ENCODE results near the gene NIPAL4.
A peak's percentile ranks its signal among the peaks of the same experiment; 100 is the strongest.

NIPAL4 gene

GRCh38 chr5:157468293-157468965 is 8.4 kb downstream of the NIPAL4 start:
- TF ChIP-seq ZNF529 (tag by site-specific recombination; IDR thresholded peaks at IDR 0.05; ENCODE audit: insufficient replicate concordance) (no peak), ZNF639 (tag by site-specific recombination; IDR thresholded peaks at IDR 0.05) (no peak), ZFP3 (tag by site-specific recombination; IDR thresholded peaks at IDR 0.05; ENCODE audit: low read depth) (no peak), KLF16 (tag by site-specific recombination; IDR thresholded peaks at IDR 0.05) (no peak)
- no peak overlapping the region for H3K4me3 ChIP-seq (ENCODE audit: low read depth, low read length)
- no peaks in the 10 kb centered on the region for H3K36me3 ChIP-seq (ENCODE audit: control insufficient read depth in 2 of 2, insufficient read depth in 1 of 2, low read length in 2 of 2)
- H3K4me1 ChIP-seq (ENCODE audit: control insufficient read depth, insufficient read depth, low read length), result no peaks in the 10 kb centered on the region
- CTCF ChIA-PET, result interaction anchor here (0.6 to 1.5 kb wide), 4 partner anchors 36 to 319 kb away, joined by 3 to 11 read pairs (median 5); no protein-coding TSS in a partner anchor
- H3K9me3 ChIP-seq (ENCODE audit: control insufficient read depth, insufficient read depth, low read depth, low read length), result no peaks in the 10 kb centered on the region
- H3K27ac ChIP-seq (ENCODE audit: extremely low read depth, low read depth, low read length), result no peak overlapping the region
- POLR2A ChIA-PET, result interaction anchor here (0.6 kb wide), 1 partner anchor 21 kb away, joined by 3 read pairs; no protein-coding TSS in a partner anchor

GRCh38 chr5:157469073-157469472 is 9.1 kb downstream of the NIPAL4 start:
- 0 out of 2 replicates have a peak, but pooled peaks have one; percentile 24 for TF ChIP-seq ZNF664 (tag by site-specific recombination; IDR thresholded peaks at IDR 0.05)
- TF ChIP-seq GLI4 (tag by site-specific recombination; IDR thresholded peaks at IDR 0.05), result no peak
- TF ChIP-seq REST (tag by site-specific recombination; IDR thresholded peaks at IDR 0.05), result no peak
- Histone ChIP-seq H3K9me3 (ENCODE audit: control insufficient read depth, insufficient read depth, low read depth, low read length) (no peaks in the 10 kb centered on the region), H3K36me3 (ENCODE audit: control insufficient read depth in 2 of 2, insufficient read depth in 1 of 2, low read length in 2 of 2) (no peaks in the 10 kb centered on the region), H3K4me3 (ENCODE audit: low read depth, low read length) (no peak overlapping the region), H3K27ac (ENCODE audit: extremely low read depth, low read depth, low read length) (no peak overlapping the region), H3K4me1 (ENCODE audit: control insufficient read depth, insufficient read depth, low read length) (no peaks in the 10 kb centered on the region)
- POLR2A ChIA-PET, result no interaction called here
- CTCF ChIA-PET, result interaction anchor here (0.6 to 0.7 kb wide), 3 partner anchors 49 to 112 kb away, joined by 3 read pairs; no protein-coding TSS in a partner anchor

GRCh38 chr5:157469687-157470086 is 9.7 kb downstream of the NIPAL4 start:
- TF ChIP-seq BCL6B (tag by site-specific recombination; IDR thresholded peaks at IDR 0.05) (no peak), EGR2 (tag by site-specific recombination; IDR thresholded peaks at IDR 0.05; ENCODE audit: low read depth) (no peak), ZNF664 (tag by site-specific recombination; IDR thresholded peaks at IDR 0.05) (no peak), ZNF76 (tag by site-specific recombination; IDR thresholded peaks at IDR 0.05; ENCODE audit: borderline replicate concordance, low read depth) (no peak), ZNF280C (tag by site-specific recombination; IDR thresholded peaks at IDR 0.05) (no peak), ZNF311 (tag by site-specific recombination; IDR thresholded peaks at IDR 0.05; ENCODE audit: borderline replicate concordance) (no peak)
- Histone ChIP-seq H3K4me1 (ENCODE audit: control insufficient read depth, insufficient read depth, low read length) (no peaks in the 10 kb centered on the region), H3K27ac (ENCODE audit: extremely low read depth, low read depth, low read length) (no peak overlapping the region), H3K36me3 (ENCODE audit: control insufficient read depth in 2 of 2, insufficient read depth in 1 of 2, low read length in 2 of 2) (no peaks in the 10 kb centered on the region), H3K4me3 (ENCODE audit: low read depth, low read length) (no peak overlapping the region), H3K9me3 (ENCODE audit: control insufficient read depth, insufficient read depth, low read depth, low read length) (no peaks in the 10 kb centered on the region)
- ChIA-PET POLR2A (interaction anchor here (0.6 kb wide), 1 partner anchor 382 kb away, joined by 3 read pairs; no protein-coding TSS in a partner anchor), CTCF (interaction anchor here (0.6 to 3.5 kb wide), 5 partner anchors 8 to 135 kb away, joined by 3 to 51 read pairs (median 7); no protein-coding TSS in a partner anchor)
